Activated CD4-positive, alpha-beta T cell treated with anti-CD3 and anti-CD28 coated beads, Interleukin-2, Interleukin-4, amounts not matched to agents 100 ng/mL and 50 ng/mL, durations not matched to agents 16 hours and 8 hours (primary cell): ENCODE data around the gene CFAP410.
"Not testable (repeated sequence)": the region's sequence is repeated elsewhere in the genome, so short reads cannot be mapped to it uniquely, and the experiment has no call there.

ENCODE experiments used
- DNase-seq: peaks from one replicate; pipeline ENCODE4 v3.0.0-alpha.2; 2020; ENCODE audit warnings: low spot score

The CFAP410 gene

GRCh38 chr21:44285138-44285992, 53.8 kb downstream of the CFAP410 start, which contains the start of gene AIRE:
Gene AIRE, plus strand, starts transcription at chr21:44285876. Its CDS starts 131 bp downstream, at chr21:44286007.
- no peak for DNase-seq

- no peak for DNase-seq
Measured at GRCh38 chr21:44283948-44284347, 55.2 kb downstream of the CFAP410 start.

- DNase-seq: not testable (repeated sequence)
Measured at GRCh38 chr21:44283211-44283785, 55.9 kb downstream of the CFAP410 start.

GRCh38 chr21:44282370-44282769, 56.8 kb downstream of the CFAP410 start:
- no peak for DNase-seq

GRCh38 chr21:44281801-44282200, 57.4 kb downstream of the CFAP410 start:
- no peak for DNase-seq

GRCh38 chr21:44279354-44280260, 59.6 kb downstream of the CFAP410 start:
- no peak for DNase-seq
